CD14-positive monocyte (primary cell): ENCODE measurements around the gene GNRHR. TPM values are rescaled to one million over a fixed set of nuclear protein-coding genes. Genes with fewer than 3 reads are reported as not detected.
"Not testable (repeated sequence)": the region's sequence is repeated elsewhere in the genome, so short reads cannot be mapped to it uniquely, and the experiment has no call there.

Source experiments
- DNase-seq, 3 donors: peaks; one replicate each; pipeline ENCODE4 v3.0.0-alpha.2; 2011 to 2022
- H2AFZ ChIP-seq: 2 replicates; pipeline ENCODE4 v1.6.0; 2012; ENCODE audit warnings: mild to moderate bottlenecking, low read depth, low read length, inconsistent platforms; ENCODE audit not compliant: insufficient read depth, poor library complexity, severe bottlenecking
- H3K27ac ChIP-seq, 2 donors: 1 replicate in 1 of 2; 2 replicates in 1 of 2; pipeline ENCODE4 v1.5.1; 2012 to 2013; ENCODE audit warnings: low read length in 2 of 2, control low read depth in 1 of 2, inconsistent platforms in 1 of 2, low read depth in 1 of 2, mild to moderate bottlenecking in 1 of 2
- H3K27me3 ChIP-seq, 2 donors: one replicate each; pipeline versions ENCODE4 v1.6.0 to v1.6.1; 2011 to 2013; ENCODE audit warnings: low read length in 2 of 2; ENCODE audit not compliant: control insufficient read depth in 2 of 2, insufficient read depth in 2 of 2
- H3K36me3 ChIP-seq, 2 donors: replicated peaks in 1 of 2; 1 replicate in 1 of 2; 2 replicates in 1 of 2; pipeline versions ENCODE4 v1.5.1 to v1.6.1; 2012 to 2013; ENCODE audit warnings: low read length in 2 of 2, control low read depth in 1 of 2, inconsistent platforms in 1 of 2, mild to moderate bottlenecking in 1 of 2; ENCODE audit not compliant: insufficient read depth in 2 of 2, control insufficient read depth in 1 of 2
- H3K4me1 ChIP-seq, 2 donors: 1 replicate in 1 of 2; 2 replicates in 1 of 2; pipeline versions ENCODE4 v1.5.1 to v1.6.1; 2012 to 2013; ENCODE audit warnings: low read length in 2 of 2, control low read depth in 1 of 2, inconsistent platforms in 1 of 2, mild to moderate bottlenecking in 1 of 2, moderate library complexity in 1 of 2; ENCODE audit not compliant: insufficient read depth in 2 of 2, control insufficient read depth in 1 of 2
- H3K4me2 ChIP-seq: replicated peaks from 2 replicates; pipeline ENCODE3; 2012; ENCODE audit warnings: low read length, moderate library complexity, mild to moderate bottlenecking; ENCODE audit not compliant: poor library complexity, severe bottlenecking; ENCODE audit errors: extremely low read depth
- H3K4me3 ChIP-seq, 3 experiments: fragments of 200-600 bp in 1 of 3; sonication (generic) in 1 of 3; replicated peaks in 1 of 3; 1 replicate in 2 of 3; 2 replicates in 1 of 3; pipeline ENCODE4 v1.5.1; 2011 to 2013; ENCODE audit warnings: low read length in 3 of 3, mild to moderate bottlenecking in 3 of 3, control low read depth in 2 of 3, low read depth in 2 of 3, inconsistent platforms in 1 of 3, moderate library complexity in 1 of 3
- H3K79me2 ChIP-seq: 2 replicates; pipeline ENCODE4 v1.6.0; 2012; ENCODE audit warnings: mild to moderate bottlenecking, control low read depth, inconsistent platforms, low read length, moderate library complexity; ENCODE audit not compliant: insufficient read depth
- H3K9ac ChIP-seq: 2 replicates; pipeline ENCODE4 v1.6.0; 2017; ENCODE audit warnings: low read length, mild to moderate bottlenecking; ENCODE audit not compliant: insufficient read depth, poor library complexity, severe bottlenecking
- H3K9me3 ChIP-seq, 2 donors: replicated peaks in 1 of 2; 1 replicate in 1 of 2; 2 replicates in 1 of 2; pipeline versions ENCODE4 v1.5.1 to v1.6.1; 2012 to 2013; ENCODE audit warnings: low read length in 2 of 2, control low read depth in 1 of 2; ENCODE audit not compliant: control insufficient read depth in 1 of 2, insufficient read depth in 1 of 2
- H4K20me1 ChIP-seq: 2 replicates; pipeline ENCODE4 v1.6.0; 2012; ENCODE audit warnings: mild to moderate bottlenecking, low read length, control low read depth, moderate library complexity; ENCODE audit not compliant: insufficient read depth
- H3K27ac Mint-ChIP-seq, 7 donors: one replicate each; pipeline ENCODE4 v1.8.0; 2020; ENCODE audit warnings: mild to moderate bottlenecking in 7 of 7, mixed read lengths in 7 of 7, moderate library complexity in 6 of 7, inconsistent platforms in 2 of 7
- H3K27me3 Mint-ChIP-seq, 3 donors: one replicate each; pipeline ENCODE4 v1.8.0; 2021 to 2022; ENCODE audit warnings: low read depth in 3 of 3, mild to moderate bottlenecking in 3 of 3, mixed read lengths in 3 of 3, moderate library complexity in 3 of 3, inconsistent platforms in 1 of 3
- H3K36me3 Mint-ChIP-seq, 2 donors: one replicate each; pipeline ENCODE4 v1.8.0; 2020; ENCODE audit warnings: mixed read lengths in 2 of 2, inconsistent platforms in 1 of 2, mild to moderate bottlenecking in 1 of 2
- H3K4me1 Mint-ChIP-seq: one replicate; pipeline ENCODE4 v1.8.0; 2020; ENCODE audit warnings: mild to moderate bottlenecking, mixed read lengths
- H3K4me3 Mint-ChIP-seq, 2 donors: one replicate each; pipeline ENCODE4 v1.8.0; 2020; ENCODE audit warnings: mild to moderate bottlenecking in 2 of 2, mixed read lengths in 2 of 2, moderate library complexity in 1 of 2
- H3K9me3 Mint-ChIP-seq, 7 donors: one replicate each; pipeline ENCODE4 v1.8.0; 2020 to 2022; ENCODE audit warnings: mixed read lengths in 7 of 7, mild to moderate bottlenecking in 6 of 7, moderate library complexity in 6 of 7, inconsistent platforms in 2 of 7
- WGBS: methylation state at CpG from one replicate; pipeline ENCODE4 v1.1.5; 2013; ENCODE audit warnings: missing lambda C conversion rate; ENCODE audit not compliant: insufficient coverage; 5-methylcytosine and 5-hydroxymethylcytosine counted together
- intact Hi-C, 2 donors: fragments of 100-400 bp; cut with micrococcal nuclease; formaldehyde crosslinking; loops; one replicate each; pipeline versions ENCODE4 v1.15.0 to v1.15.1; 2023
- polyA plus RNA-seq, 3 donors: library from polyadenylated mRNA; depleted of rRNA in 1 of 3; unstranded in 2 of 3; stranded (reverse) in 1 of 3; fragments of 300-500 nt in 2 of 3; fragments of >200 nt in 1 of 3; fragmentation: Illumina TruSeq in 2 of 3; gene quantifications; 1 replicate in 2 of 3; 2 replicates in 1 of 3; pipeline ENCODE4 v1.2.3, GENCODE V29; 2012 to 2021
- TF ChIP-seq, protein P1 (sequence below): fragments of 200-600 bp; IDR thresholded peaks from one replicate; pipeline ENCODE4 v1.8.0; 2022; ENCODE audit warnings: antibody characterized with exemption, mild to moderate bottlenecking

Gene GNRHR
- polyA plus RNA-seq, 3 donors = not detected

DNA sequence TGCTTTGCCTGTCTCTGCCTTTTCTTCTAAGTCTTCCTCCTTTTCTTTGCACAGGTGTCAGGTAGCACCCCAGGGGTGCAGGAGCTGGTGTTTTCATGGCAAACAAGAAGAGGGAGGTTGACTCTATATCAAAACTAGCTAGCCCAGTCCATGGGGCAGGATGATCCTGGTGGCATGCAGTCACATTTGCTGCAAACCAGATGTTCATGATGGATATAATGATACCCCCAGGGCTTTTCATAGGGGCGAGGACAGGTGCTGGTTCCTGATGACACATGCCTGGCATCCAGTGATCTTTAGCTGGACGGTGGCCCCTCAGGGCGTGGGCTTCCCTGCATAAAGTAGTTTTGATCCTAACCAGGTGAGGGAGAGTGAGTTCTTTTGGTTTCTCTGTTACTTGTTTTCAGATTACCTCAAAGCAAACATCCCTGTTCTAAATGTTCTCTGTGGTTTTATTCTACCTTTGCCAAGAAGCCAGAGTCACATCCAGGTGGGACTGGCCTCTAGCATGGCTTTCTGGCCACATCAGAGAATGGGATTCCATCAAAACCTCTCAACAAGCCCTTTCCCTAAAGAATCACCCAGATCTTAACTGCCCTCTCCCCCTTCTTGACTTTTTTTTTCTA lies 42.1 kb downstream of the GNRHR start:
- WGBS = 100% methylated on average over 1 of the region's 3 CpGs
- no peak overlapping the region for H3K4me3 ChIP-seq
- H3K4me2 ChIP-seq = no peak overlapping the region
- no peaks in the 10 kb centered on the region for H4K20me1 ChIP-seq
- Mint-ChIP-seq H3K4me1 (peaks cover 5% of the 10 kb centered on the region), H3K36me3 (peaks cover 3 to 18% of the 10 kb centered on the region in 2 donors), H3K27ac (no peak overlapping the region), H3K27me3 (no peaks in the 10 kb centered on the region), H3K9me3 (peaks cover 3 to 27% (median 10%) of the 10 kb centered on the region in 7 donors), H3K4me3 (no peak overlapping the region)
- H3K4me1 ChIP-seq = no peaks in the 10 kb centered on the region
- TF ChIP-seq, protein P1, sequence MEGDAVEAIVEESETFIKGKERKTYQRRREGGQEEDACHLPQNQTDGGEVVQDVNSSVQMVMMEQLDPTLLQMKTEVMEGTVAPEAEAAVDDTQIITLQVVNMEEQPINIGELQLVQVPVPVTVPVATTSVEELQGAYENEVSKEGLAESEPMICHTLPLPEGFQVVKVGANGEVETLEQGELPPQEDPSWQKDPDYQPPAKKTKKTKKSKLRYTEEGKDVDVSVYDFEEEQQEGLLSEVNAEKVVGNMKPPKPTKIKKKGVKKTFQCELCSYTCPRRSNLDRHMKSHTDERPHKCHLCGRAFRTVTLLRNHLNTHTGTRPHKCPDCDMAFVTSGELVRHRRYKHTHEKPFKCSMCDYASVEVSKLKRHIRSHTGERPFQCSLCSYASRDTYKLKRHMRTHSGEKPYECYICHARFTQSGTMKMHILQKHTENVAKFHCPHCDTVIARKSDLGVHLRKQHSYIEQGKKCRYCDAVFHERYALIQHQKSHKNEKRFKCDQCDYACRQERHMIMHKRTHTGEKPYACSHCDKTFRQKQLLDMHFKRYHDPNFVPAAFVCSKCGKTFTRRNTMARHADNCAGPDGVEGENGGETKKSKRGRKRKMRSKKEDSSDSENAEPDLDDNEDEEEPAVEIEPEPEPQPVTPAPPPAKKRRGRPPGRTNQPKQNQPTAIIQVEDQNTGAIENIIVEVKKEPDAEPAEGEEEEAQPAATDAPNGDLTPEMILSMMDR = no peak
- H3K27me3 ChIP-seq = no peaks in the 10 kb centered on the region
- no peak overlapping the region for H3K27ac ChIP-seq
- intact Hi-C loops = no loop called here
- peaks cover 8% of the 10 kb centered on the region for H3K79me2 ChIP-seq
- no peaks in the 10 kb centered on the region for H3K36me3 ChIP-seq
- H2AFZ ChIP-seq = no peak overlapping the region
- no peak for DNase-seq
- H3K9ac ChIP-seq = no peak overlapping the region
- H3K9me3 ChIP-seq = peaks cover 5 to 6% of the 10 kb centered on the region in 2 donors

DNA sequence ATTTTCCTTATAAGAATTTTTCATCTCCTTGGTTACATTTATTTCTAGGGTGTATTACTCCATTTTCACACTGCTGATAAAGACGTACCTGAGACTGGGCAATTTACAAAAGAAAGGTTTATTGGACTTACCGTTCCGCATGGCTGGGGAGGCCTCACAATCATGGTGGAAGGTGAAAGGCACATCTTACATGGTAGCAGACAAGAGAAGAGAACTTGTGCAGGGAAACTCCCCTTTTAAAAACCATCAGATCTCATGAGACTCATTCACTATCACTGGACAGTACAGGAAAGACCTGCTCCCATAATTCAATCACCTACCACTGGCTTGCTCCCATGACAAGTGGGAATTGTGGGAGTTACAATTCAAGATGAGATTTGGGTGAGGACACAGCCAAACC lies 47.5 kb downstream of the GNRHR start:
- H3K27ac ChIP-seq, H3K4me1 Mint-ChIP-seq, H2AFZ ChIP-seq, H3K27me3 Mint-ChIP-seq, intact Hi-C loops, DNase-seq, H4K20me1 ChIP-seq, H3K9ac ChIP-seq, H3K4me3 ChIP-seq, H3K4me3 Mint-ChIP-seq, H3K4me1 ChIP-seq, H3K36me3 ChIP-seq, H3K4me2 ChIP-seq, H3K27me3 ChIP-seq, H3K27ac Mint-ChIP-seq: not testable (repeated sequence)
- Mint-ChIP-seq H3K36me3 (peaks cover 11 to 18% of the 10 kb centered on the region in 2 donors), H3K9me3 (peaks cover 6 to 27% (median 18%) of the 10 kb centered on the region in 7 donors)
- WGBS = no CpG with 5 or more reads among the region's 3 CpGs
- peaks cover 15% of the 10 kb centered on the region for H3K79me2 ChIP-seq
- H3K9me3 ChIP-seq = peaks cover 8 to 10% of the 10 kb centered on the region in 2 donors
